NT2/D1 (cell line): ENCODE measurements around the gene GAL3ST2.

ENCODE experiments used
- YY1 ChIP-seq: IDR thresholded peaks from 2 replicates; pipeline ENCODE4 v1.6.1; 2011; ENCODE audit not compliant: insufficient read length, insufficient read depth
- ZNF274 ChIP-seq: IDR thresholded peaks from 2 replicates; pipeline ENCODE4 v1.6.1; 2011; ENCODE audit warnings: mild to moderate bottlenecking, low read depth, low read length

- no peak for TF ChIP-seq ZNF274
- TF ChIP-seq YY1: no peak
Observed at GRCh38 chr2:241770936-241771285, 5.7 kb upstream of the GAL3ST2 start.
